K562 (cell line): Measurements from ENCODE around the gene TTC13. TPM values are rescaled to one million over a fixed set of nuclear protein-coding genes. Genes with fewer than 3 reads are reported as not detected.

ENCODE experiments used
- ATAC-seq: fragments of 200-7000 bp; cut with Tn5 transposase; 3 replicates; pipeline ENCODE4 v1.9.1; 2020; ENCODE audit warnings: moderate library complexity
- BruUV-seq: library from RNA; stranded (reverse); fragments of 400-500 nt; replicated peaks from 2 replicates; lab custom pipeline; 2021; lab: Mats Ljungman, UMichigan
- CTCF ChIA-PET: fragments of 300-600 bp; formaldehyde crosslinking; extraction: SDS; loops from one replicate; lab custom pipeline; 2021; ENCODE audit warnings: low intra/inter-chr PET ratio; lab: Yijun Ruan, JAX
- POLR2A ChIA-PET: fragments of 300-600, 350-650 bp; sonication (Branson Sonifier 250); formaldehyde crosslinking; extraction: SDS; loops from one replicate; lab custom pipeline; 2021; ENCODE audit warnings: antibody characterized with exemption, inconsistent platforms; lab: Yijun Ruan, JAX
- DNase-seq, 4 experiments: peaks; one replicate each; pipeline versions ENCODE4 v3.0.0 to v3.0.0-alpha.2; 2011 to 2018; ENCODE audit warnings: low spot score in 3 of 4, mixed read lengths in 3 of 4; ENCODE audit errors: extremely low read depth in 1 of 4
- FAIRE-seq: peaks from 2 replicates; lab custom pipeline; 2011; peaks lifted over from hg19 to GRCh38; lab: Jason Lieb, UNC
- H2AFZ ChIP-seq: 2 replicates; pipeline ENCODE4 v1.6.0; 2011; ENCODE audit warnings: low read depth, low read length, control low read depth, inconsistent platforms
- H3K27ac ChIP-seq: fragments of 200-600 bp; 3 replicates; pipeline ENCODE4 v1.8.0; 2011; ENCODE audit warnings: low read depth, mild to moderate bottlenecking, control low read depth, inconsistent platforms, low read length, moderate library complexity, mixed read lengths; ENCODE audit errors: extremely low read depth
- H3K27me3 ChIP-seq, 2 experiments: fragments of 300-600 bp in 1 of 2; 2 replicates in 1 of 2; 3 replicates in 1 of 2; pipeline versions ENCODE4 v1.6.0 to v1.8.0; 2011; ENCODE audit warnings: inconsistent platforms in 2 of 2, low read length in 2 of 2, mild to moderate bottlenecking in 1 of 2, mixed read lengths in 1 of 2, moderate library complexity in 1 of 2; ENCODE audit not compliant: control insufficient read depth in 2 of 2, insufficient read depth in 2 of 2
- H3K36me3 ChIP-seq: fragments of 300-600 bp; 3 replicates; pipeline ENCODE4 v1.8.0; 2011; ENCODE audit warnings: mild to moderate bottlenecking, low read length, inconsistent platforms; ENCODE audit not compliant: control insufficient read depth, insufficient read depth
- H3K4me1 ChIP-seq, 2 experiments: fragments of 200-600 bp in 1 of 2; replicated peaks in 1 of 2; 2 replicates in 1 of 2; 3 replicates in 1 of 2; pipeline versions ENCODE4 v1.5.1 to v1.8.0; 2011; ENCODE audit warnings: inconsistent platforms in 2 of 2, low read length in 2 of 2, mild to moderate bottlenecking in 1 of 2, mixed read lengths in 1 of 2, moderate library complexity in 1 of 2; ENCODE audit not compliant: control insufficient read depth in 2 of 2, insufficient read depth in 2 of 2
- H3K4me2 ChIP-seq: 2 replicates; pipeline ENCODE4 v1.6.1; 2011; ENCODE audit warnings: low read length, control low read depth, inconsistent platforms, mixed read lengths; ENCODE audit not compliant: insufficient read depth
- H3K4me3 ChIP-seq: fragments of 200-600 bp; sonication (generic), shearing (Covaris generic); 2 replicates; pipeline ENCODE4 v1.5.1; 2016; ENCODE audit warnings: control low read depth, inconsistent platforms
- H3K79me2 ChIP-seq: fragments of 200-600 bp; 3 replicates; pipeline ENCODE4 v1.8.0; 2011; ENCODE audit warnings: low read length, inconsistent platforms; ENCODE audit not compliant: control insufficient read depth, insufficient read depth
- H3K9ac ChIP-seq, 2 experiments: 2 replicates each; pipeline versions ENCODE4 v1.6.0 to v1.6.1; 2011; ENCODE audit warnings: low read depth in 2 of 2, low read length in 2 of 2, control low read depth in 1 of 2, inconsistent platforms in 1 of 2, mild to moderate bottlenecking in 1 of 2, mixed read lengths in 1 of 2; ENCODE audit not compliant: insufficient read depth in 1 of 2
- H3K9me1 ChIP-seq: one replicate; pipeline ENCODE4 v1.6.0; 2011; ENCODE audit warnings: inconsistent platforms, mild to moderate bottlenecking, low read length, moderate library complexity; ENCODE audit not compliant: control insufficient read depth, insufficient read depth
- H3K9me3 ChIP-seq: replicated peaks from 2 replicates; pipeline ENCODE4 v1.5.1; 2011; ENCODE audit warnings: low read depth, low read length, inconsistent platforms; ENCODE audit not compliant: control insufficient read depth, insufficient read depth
- H4K20me1 ChIP-seq: replicated peaks from 2 replicates; pipeline ENCODE4 v1.6.1; 2011; ENCODE audit warnings: low read length, inconsistent platforms, mixed read lengths; ENCODE audit not compliant: control insufficient read depth, insufficient read depth
- BCOR ChIP-seq: fragments of 450-650 bp; IDR thresholded peaks from 2 replicates; pipeline ENCODE4 v1.6.1; 2016
- GTF2E2 ChIP-seq: fragments of 200-800 bp; sonication (Bioruptor generic); IDR thresholded peaks from 2 replicates; pipeline ENCODE4 v1.6.1; 2016; ENCODE audit warnings: missing genetic modification characterization, missing compliant biosample characterization
- STAT5A ChIP-seq: IDR thresholded peaks from 2 replicates; pipeline ENCODE4 v1.6.1; 2012; ENCODE audit warnings: low read length, inconsistent platforms, borderline replicate concordance
- in situ Hi-C: fragments of 300-500 bp; cut with MboI; formaldehyde crosslinking; loops from 4 replicates; pipeline ENCODE4 v1.15.0; 2018; ENCODE audit warnings: inconsistent platforms, mixed read lengths
- intact Hi-C: fragments of 100-400 bp; cut with micrococcal nuclease; formaldehyde crosslinking; loops from 2 replicates; pipeline ENCODE4 v1.14.2; 2022
- polyA plus RNA-seq, 8 experiments: library from polyadenylated mRNA; depleted of rRNA in 4 of 8; stranded (reverse) in 5 of 8; unstranded in 3 of 8; fragments of >200 nt; fragmentation: Nextera tagmentation in 2 of 8; fragmentation: Illumina TruSeq in 1 of 8; extraction: Ambion mirVana in 2 of 8; extraction: Trizol in 1 of 8; gene quantifications; 2 replicates each; pipeline versions ENCODE4 v1.2.1 to v1.2.3, GENCODE V29; 2011 to 2014; ENCODE audit warnings: inconsistent platforms in 1 of 8, missing spikeins in 1 of 8
- total RNA-seq, 7 experiments: library from RNA; depleted of rRNA in 6 of 7; stranded (reverse); fragments of >200 nt in 6 of 7; fragmentation: Illumina TruSeq in 2 of 7; extraction: Trizol in 2 of 7; gene quantifications; 2 replicates each; pipeline versions ENCODE4 v1.2.1 to v1.2.3, GENCODE V29; 2011 to 2021; ENCODE audit warnings: low replicate concordance in 1 of 7
- TF ChIP-seq, protein P1 (sequence below), 3 experiments: fragments of 200-800 bp in 1 of 3; sonication (Bioruptor generic) in 1 of 3; sonication (generic) in 1 of 3; formaldehyde crosslinking in 1 of 3; IDR thresholded peaks; 2 replicates each; pipeline versions ENCODE4 v1.6.1 to v1.8.0; 2016 to 2022; ENCODE audit warnings: mild to moderate bottlenecking in 2 of 3, missing compliant biosample characterization in 2 of 3, missing genetic modification characterization in 2 of 3, missing genetic modification reagents in 1 of 3

The TTC13 gene
- total and polyA plus RNA-seq, 9 of the 15 experiments (the other 6 are each of a cell fraction or from before 2014, with no cell fraction given): 1.7 to 13.8 (median 9.6) TPM

DNA sequence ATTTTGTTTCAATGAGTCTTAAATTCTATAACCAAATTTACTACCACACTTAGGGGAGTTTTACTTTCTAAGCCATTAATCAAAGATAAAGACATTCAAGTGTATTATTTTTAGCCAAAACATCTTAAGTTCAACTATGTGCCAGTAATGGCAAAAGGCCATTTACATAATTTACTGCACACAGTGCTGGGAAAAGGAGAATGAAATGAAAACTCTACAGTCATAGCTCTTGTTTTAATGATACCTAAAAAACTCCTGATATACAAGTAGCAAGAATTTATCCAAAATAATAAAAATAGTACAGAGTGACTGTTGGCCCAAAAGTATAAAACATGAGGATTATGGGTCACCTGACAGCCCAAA, 67.9 kb downstream of the TTC13 start:
- peaks cover 4% of the 10 kb centered on the region; the same call in 2 of the 3 replicates for H3K36me3 ChIP-seq
- TF ChIP-seq, protein P1, sequence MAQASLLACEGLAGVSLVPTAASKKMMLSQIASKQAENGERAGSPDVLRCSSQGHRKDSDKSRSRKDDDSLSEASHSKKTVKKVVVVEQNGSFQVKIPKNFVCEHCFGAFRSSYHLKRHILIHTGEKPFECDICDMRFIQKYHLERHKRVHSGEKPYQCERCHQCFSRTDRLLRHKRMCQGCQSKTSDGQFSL (CRISPR knock-in tag; IDR thresholded peaks at IDR 0.05): no peak
- TF ChIP-seq, protein P1 (tag; IDR thresholded peaks at IDR 0.05): no peak
- TF ChIP-seq BCOR: no peak
- no peak for TF ChIP-seq GTF2E2 (tag)
- TF ChIP-seq STAT5A: no peak
- TF ChIP-seq, all 486 proteins: peak for 0
- in situ Hi-C loops (loop anchor here (5.0 kb wide), 1 partner anchor 302 kb away; no protein-coding TSS in a partner anchor), intact Hi-C loops (loop anchor here (10.0 kb wide), 1 partner anchor 684 kb away; no protein-coding TSS in a partner anchor)
- ChIA-PET CTCF (no interaction called here), POLR2A (interaction anchor here (0.7 kb wide), 1 partner anchor 9 kb away, joined by 3 read pairs; no protein-coding TSS in a partner anchor)
- H3K4me1 ChIP-seq: no peaks in the 10 kb centered on the region
- no peak overlapping the region for H3K4me2 ChIP-seq
- no peak overlapping the region for H3K27ac ChIP-seq
- BruUV-seq: no TSS peak
- FAIRE-seq (no peak), DNase-seq (no peak), ATAC-seq (no peak)
- no peak overlapping the region for H3K4me3 ChIP-seq
- no peak overlapping the region for H2AFZ ChIP-seq
- H3K27me3 ChIP-seq: no peaks in the 10 kb centered on the region
- no peaks in the 10 kb centered on the region for H3K9me1 ChIP-seq
- no peaks in the 10 kb centered on the region for H3K9me3 ChIP-seq
- H3K9ac ChIP-seq: no peak overlapping the region
- no peaks in the 10 kb centered on the region for H3K79me2 ChIP-seq
- H4K20me1 ChIP-seq: no peaks in the 10 kb centered on the region
